ENCODE data around the gene ESYT3. TPM values are rescaled to one million over a fixed set of nuclear protein-coding genes. Genes with fewer than 3 reads are reported as not detected.

The ESYT3 gene
- total and polyA plus RNA-seq, 9 donors = 0.48 to 2.0 (median 0.77) TPM

- H3K4me1 ChIP-seq (ENCODE audit: insufficient read depth) = no peaks in the 10 kb centered on the region
- no peak for DNase-seq
- WGBS, 3 donors = 90 to 95% (median 92%) methylated on average over 2 of the region's 2 CpGs
- TF ChIP-seq EP300 (IDR thresholded peaks at IDR 0.05) = no peak
- H3K9me3 ChIP-seq = no peaks in the 10 kb centered on the region
- H3K27ac ChIP-seq = no peak overlapping the region
- H3K27me3 ChIP-seq = no peaks in the 10 kb centered on the region
- H3K4me3 ChIP-seq = no peak overlapping the region
- no peaks in the 10 kb centered on the region for H3K36me3 ChIP-seq
- intact Hi-C loops (cut with DNase I) = no loop called here
Measured at GRCh38 chr3:138496436-138496835, 62.0 kb downstream of the ESYT3 start.

- no peaks in the 10 kb centered on the region for H3K9me3 ChIP-seq
- no peaks in the 10 kb centered on the region for H3K27me3 ChIP-seq
- DNase-seq = no peak
- no peak for TF ChIP-seq CTCF (IDR thresholded peaks at IDR 0.05)
- no peak for TF ChIP-seq EP300 (IDR thresholded peaks at IDR 0.05)
- TF ChIP-seq POLR2A (IDR thresholded peaks at IDR 0.05) = no peak
- H3K4me3 ChIP-seq = no peak overlapping the region
- no peaks in the 10 kb centered on the region for H3K36me3 ChIP-seq
- H3K27ac ChIP-seq = no peak overlapping the region
- no peaks in the 10 kb centered on the region for H3K4me1 ChIP-seq (ENCODE audit: insufficient read depth)
- intact Hi-C loops (cut with DNase I) = no loop called here
Measured at GRCh38 chr3:138497021-138497420, 62.6 kb downstream of the ESYT3 start.

- no peak overlapping the region for H3K27ac ChIP-seq
- H3K9me3 ChIP-seq = no peaks in the 10 kb centered on the region
- H3K27me3 ChIP-seq = no peaks in the 10 kb centered on the region
- no peak overlapping the region for H3K4me3 ChIP-seq
- WGBS, 3 donors = 94 to 96% (median 96%) methylated on average over 1 of the region's 1 CpG
- no peaks in the 10 kb centered on the region for H3K36me3 ChIP-seq
- H3K4me1 ChIP-seq (ENCODE audit: insufficient read depth) = no peaks in the 10 kb centered on the region
- TF ChIP-seq CTCF (IDR thresholded peaks at IDR 0.05) (no peak), POLR2A (IDR thresholded peaks at IDR 0.05) (no peak)
- DNase-seq = no peak
- intact Hi-C loops (cut with DNase I) = no loop called here
Measured at GRCh38 chr3:138497851-138498250, 63.4 kb downstream of the ESYT3 start.

GRCh38 chr3:138498991-138499390 lies 64.6 kb downstream of the ESYT3 start:
- H3K27me3 ChIP-seq = no peaks in the 10 kb centered on the region
- TF ChIP-seq POLR2A (IDR thresholded peaks at IDR 0.05) = no peak
- TF ChIP-seq CTCF (IDR thresholded peaks at IDR 0.05) = no peak
- no peak for TF ChIP-seq EP300 (IDR thresholded peaks at IDR 0.05)
- no peaks in the 10 kb centered on the region for H3K9me3 ChIP-seq
- no peak overlapping the region for H3K4me3 ChIP-seq
- intact Hi-C loops (cut with DNase I) = no loop called here
- DNase-seq = no peak
- no peak overlapping the region for H3K27ac ChIP-seq
- no peaks in the 10 kb centered on the region for H3K4me1 ChIP-seq (ENCODE audit: insufficient read depth)
- H3K36me3 ChIP-seq = no peaks in the 10 kb centered on the region

GRCh38 chr3:138507524-138507923 lies 73.1 kb downstream of the ESYT3 start:
- intact Hi-C loops (cut with DNase I) = no loop called here
- H3K27ac ChIP-seq = no peak overlapping the region
- H3K36me3 ChIP-seq = no peaks in the 10 kb centered on the region
- no peak overlapping the region for H3K4me3 ChIP-seq
- no peaks in the 10 kb centered on the region for H3K9me3 ChIP-seq
- WGBS, 3 donors = 93 to 98% (median 96%) methylated on average over 3 of the region's 3 CpGs
- no peaks in the 10 kb centered on the region for H3K4me1 ChIP-seq (ENCODE audit: insufficient read depth)
- no peak for DNase-seq
- TF ChIP-seq EP300 (IDR thresholded peaks at IDR 0.05) (no peak), CTCF (IDR thresholded peaks at IDR 0.05) (no peak), POLR2A (IDR thresholded peaks at IDR 0.05) (no peak)
- H3K27me3 ChIP-seq = no peaks in the 10 kb centered on the region
